GM19099 (cell line): ENCODE data around the gene RBP5.

ENCODE experiments used
- POLR2A ChIP-seq: IDR thresholded peaks from 3 replicates; pipeline ENCODE4 v1.6.1; 2011; ENCODE audit warnings: low read depth; ENCODE audit not compliant: insufficient read length; ENCODE audit errors: extremely low read depth

The RBP5 gene

GRCh38 chr12:7103837-7104584, 24.7 kb downstream of the RBP5 start:
- no peak for TF ChIP-seq POLR2A

- no peak for TF ChIP-seq POLR2A
Observed at GRCh38 chr12:7102582-7102981, 26.1 kb downstream of the RBP5 start.

- TF ChIP-seq POLR2A, result no peak
Observed at GRCh38 chr12:7101694-7102131, 27.0 kb downstream of the RBP5 start.

- no peak for TF ChIP-seq POLR2A
Observed at GRCh38 chr12:7101047-7101693, 27.5 kb downstream of the RBP5 start.

GRCh38 chr12:7100239-7100638, 28.4 kb downstream of the RBP5 start:
- no peak for TF ChIP-seq POLR2A

- TF ChIP-seq POLR2A, result no peak
Observed at GRCh38 chr12:7099290-7099996, 29.2 kb downstream of the RBP5 start.

GRCh38 chr12:7096979-7097378, 31.7 kb downstream of the RBP5 start:
- no peak for TF ChIP-seq POLR2A

- no peak for TF ChIP-seq POLR2A
Observed at GRCh38 chr12:7096006-7096932, 32.4 kb downstream of the RBP5 start.

- peak; percentile 15 for TF ChIP-seq POLR2A
Observed at GRCh38 chr12:7093892-7094291, 34.8 kb downstream of the RBP5 start.

GRCh38 chr12:7093486-7093885, 35.2 kb downstream of the RBP5 start:
- no peak for TF ChIP-seq POLR2A

- TF ChIP-seq POLR2A, result no peak
Observed at GRCh38 chr12:7092986-7093460, 35.7 kb downstream of the RBP5 start.

GRCh38 chr12:7092229-7092985, 36.3 kb downstream of the RBP5 start, which contains the start of gene C1R:
Gene C1R, minus strand, starts transcription at chr12:7092445. Its CDS starts 57 bp downstream, at chr12:7092388.
- no peak for TF ChIP-seq POLR2A

GRCh38 chr12:7091660-7092228, 36.9 kb downstream of the RBP5 start:
- TF ChIP-seq POLR2A, result no peak
